Activated CD8-positive, alpha-beta memory T cell treated with anti-CD3 and anti-CD28 coated beads, Interleukin-2, amount 50 U/mL, for 24 hours (primary cell): ENCODE results near the gene FLRT1.

Experiments
- DNase-seq: peaks from one replicate; pipeline ENCODE4 v3.0.0-alpha.2; 2020; ENCODE audit errors: extremely low read depth

Gene FLRT1

DNA sequence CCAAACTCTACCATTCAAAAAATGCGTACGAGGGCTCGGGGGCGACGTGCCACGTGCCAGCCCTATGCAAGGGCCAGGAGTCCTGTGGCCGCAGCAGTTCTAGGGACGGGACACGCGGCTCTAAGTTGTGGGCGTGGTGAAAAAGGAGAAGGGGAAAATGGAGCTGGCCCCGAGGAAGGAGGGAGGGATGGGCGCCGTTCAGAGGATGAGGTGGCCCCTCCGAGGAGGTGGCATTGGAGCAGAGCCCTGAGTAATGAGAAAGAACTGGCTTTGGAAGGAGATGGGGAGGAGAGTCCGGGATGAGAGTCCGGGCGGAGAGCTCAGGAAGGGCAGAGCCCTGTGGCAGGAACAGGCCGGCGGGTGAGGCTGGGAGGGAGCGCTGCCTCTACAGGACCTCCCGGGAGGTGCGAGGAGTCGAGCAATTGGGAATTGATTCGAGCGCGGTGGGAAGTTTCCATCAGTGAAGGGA, 28.5 kb upstream of the FLRT1 start:
- no peak for DNase-seq

DNA sequence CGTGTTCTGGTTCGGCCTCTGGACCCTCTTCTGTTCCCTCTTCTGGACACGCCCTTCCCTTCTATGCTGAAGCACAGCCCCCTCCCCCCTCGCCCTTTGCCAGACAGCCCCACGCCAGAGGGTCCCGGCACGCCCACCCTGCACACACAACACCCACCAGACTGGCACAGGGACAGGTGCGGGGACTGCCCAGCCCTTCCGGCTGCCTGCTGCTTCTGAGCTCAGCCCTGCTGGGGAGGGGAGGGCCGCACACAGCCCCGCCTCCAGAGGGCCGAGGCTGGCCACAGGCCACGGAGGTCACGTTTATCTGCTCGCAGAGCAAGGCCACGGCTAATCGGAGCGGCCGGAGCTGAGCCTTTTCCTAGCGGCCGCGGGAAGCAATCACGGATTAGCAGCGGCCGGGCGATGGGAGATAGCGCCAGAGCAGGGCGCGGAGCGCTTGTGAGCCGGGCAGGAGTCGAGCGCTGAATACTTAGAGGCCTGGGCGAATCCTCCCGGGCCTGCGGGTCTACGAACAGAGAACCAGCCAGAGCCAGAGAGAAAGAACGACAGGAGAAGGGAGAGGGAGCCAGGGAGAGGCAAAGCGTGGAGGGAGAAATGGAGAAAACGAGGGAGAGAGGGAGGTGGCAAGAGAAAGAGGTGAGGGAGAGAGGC, 28.0 kb upstream of the FLRT1 start:
- DNase-seq, result no peak

DNA sequence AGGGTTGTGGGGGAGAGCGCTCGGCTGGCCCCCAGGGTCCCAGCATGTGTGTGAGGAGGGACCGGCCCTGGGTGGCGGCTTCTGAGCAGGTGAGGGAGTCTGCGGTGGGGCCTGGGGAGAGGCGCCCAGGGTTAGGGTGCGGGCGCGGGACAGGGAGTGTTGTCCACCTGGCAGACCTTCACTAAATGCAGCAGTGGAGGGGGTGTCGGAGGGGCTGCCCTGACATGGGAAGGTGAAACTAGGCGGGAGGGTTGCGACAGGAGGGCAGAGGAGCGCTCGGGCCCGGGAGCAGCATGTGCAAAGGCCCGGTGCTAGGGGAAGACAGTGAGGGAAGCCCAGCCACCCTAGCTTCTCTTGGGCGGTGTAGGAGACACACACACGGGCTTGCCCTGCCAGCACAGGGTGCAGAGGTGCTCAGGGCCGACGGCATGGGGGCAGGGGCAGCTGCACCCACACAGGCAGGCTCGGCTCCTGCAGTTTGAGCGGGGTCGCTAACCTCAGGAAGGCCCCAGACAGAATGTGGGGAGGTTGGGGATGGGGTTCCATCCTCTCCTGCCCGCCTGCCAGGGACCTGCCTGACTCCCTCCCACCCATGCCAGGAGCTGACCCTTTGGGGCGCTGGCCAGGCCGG, 27.3 kb upstream of the FLRT1 start:
- DNase-seq, result no peak

DNA sequence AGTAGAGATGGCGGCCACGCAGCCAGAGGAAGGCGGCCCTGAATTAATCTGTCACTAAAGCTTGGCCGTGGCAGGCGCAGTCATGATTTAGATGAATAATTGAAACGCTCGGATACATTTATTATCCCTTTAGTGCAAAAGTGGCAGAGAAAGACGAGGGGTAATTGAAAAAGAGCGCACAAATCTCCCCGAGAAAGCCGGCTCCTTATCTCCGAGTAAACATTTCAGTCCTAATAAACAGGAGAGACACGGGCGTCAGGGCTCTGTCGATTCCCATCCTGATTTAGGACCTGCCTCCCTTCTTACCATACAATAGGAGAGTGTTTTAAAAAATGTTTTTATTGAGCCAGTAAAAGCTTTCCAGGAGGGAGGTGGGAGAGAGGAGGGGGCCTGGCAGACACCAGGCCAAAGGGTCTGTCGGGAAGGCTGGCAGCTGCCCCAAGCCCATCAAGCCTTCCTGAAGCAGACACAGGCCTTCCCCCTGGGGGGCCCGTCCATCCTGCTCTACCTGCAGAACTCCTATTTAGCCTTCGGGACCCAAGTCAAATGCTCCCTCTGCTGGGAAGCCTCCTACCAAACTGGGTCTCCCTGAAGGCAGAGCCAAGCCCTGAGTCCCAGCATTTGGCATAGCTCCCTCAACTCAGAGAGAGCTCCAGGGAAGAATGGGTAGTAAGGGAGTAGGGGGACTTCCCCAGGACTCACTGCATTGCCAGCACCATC, 26.7 kb upstream of the FLRT1 start:
- DNase-seq, result no peak

DNA sequence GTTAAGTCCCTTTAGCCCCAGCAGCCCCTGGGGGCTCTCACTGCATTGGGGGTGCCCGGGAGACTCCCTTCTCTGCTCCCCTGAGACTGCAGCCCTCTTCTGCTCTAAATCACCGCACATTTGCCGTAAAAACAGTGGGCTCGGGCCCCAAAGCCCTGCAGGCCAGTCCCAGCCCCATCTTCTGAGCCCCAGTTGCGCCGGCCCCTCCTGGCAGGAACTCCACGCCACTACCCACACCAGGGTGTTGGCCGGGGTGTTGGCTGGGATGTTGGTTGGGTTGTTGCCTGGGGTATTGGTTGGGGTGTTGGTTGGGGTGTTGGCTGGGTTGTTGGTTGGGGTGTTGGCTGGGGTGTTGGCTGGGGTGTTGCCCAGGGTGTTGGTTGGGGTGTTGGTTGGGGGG, 26.0 kb upstream of the FLRT1 start:
- DNase-seq, result no peak

DNA sequence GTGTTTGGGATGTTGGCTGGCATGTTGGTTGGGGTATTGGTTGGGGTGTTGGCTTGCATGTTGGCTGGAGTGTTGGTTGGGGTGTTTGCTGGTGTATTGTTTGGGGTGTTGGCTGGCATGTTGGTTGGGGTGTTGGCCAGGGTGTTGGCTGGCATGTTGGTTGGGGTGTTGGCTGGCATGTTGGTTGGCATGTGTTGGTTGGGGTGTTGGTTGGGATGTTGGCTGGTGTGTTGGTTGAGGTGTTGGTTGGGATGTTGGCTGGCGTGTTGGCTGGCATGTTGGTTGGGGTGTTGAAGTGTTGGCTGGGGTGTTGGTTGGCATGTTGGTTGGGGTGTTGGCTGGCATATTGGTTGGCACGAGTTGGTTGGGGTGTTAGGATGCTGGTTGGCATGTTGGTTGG, 24.9 kb upstream of the FLRT1 start:
- DNase-seq, result no peak

DNA sequence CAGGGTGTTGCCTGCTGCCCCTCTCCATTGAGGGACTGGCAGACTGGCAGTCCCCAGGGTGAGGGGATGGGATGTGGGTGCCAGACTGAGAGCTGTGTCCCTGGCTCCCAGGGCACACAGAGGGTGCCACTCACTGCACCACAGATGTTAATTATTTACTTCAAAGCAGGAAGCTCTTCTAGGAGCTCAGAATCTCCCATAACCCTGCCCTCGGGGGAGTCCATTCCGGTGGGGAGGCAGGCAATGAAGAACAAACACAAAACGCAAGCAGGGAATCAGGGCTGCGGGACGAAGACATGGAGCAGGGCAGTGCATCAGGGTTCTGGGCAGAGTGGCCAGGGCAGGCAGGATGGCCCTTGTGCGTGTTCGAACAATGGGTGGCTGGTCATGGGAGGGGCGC, 24.4 kb upstream of the FLRT1 start:
- DNase-seq, result no peak

DNA sequence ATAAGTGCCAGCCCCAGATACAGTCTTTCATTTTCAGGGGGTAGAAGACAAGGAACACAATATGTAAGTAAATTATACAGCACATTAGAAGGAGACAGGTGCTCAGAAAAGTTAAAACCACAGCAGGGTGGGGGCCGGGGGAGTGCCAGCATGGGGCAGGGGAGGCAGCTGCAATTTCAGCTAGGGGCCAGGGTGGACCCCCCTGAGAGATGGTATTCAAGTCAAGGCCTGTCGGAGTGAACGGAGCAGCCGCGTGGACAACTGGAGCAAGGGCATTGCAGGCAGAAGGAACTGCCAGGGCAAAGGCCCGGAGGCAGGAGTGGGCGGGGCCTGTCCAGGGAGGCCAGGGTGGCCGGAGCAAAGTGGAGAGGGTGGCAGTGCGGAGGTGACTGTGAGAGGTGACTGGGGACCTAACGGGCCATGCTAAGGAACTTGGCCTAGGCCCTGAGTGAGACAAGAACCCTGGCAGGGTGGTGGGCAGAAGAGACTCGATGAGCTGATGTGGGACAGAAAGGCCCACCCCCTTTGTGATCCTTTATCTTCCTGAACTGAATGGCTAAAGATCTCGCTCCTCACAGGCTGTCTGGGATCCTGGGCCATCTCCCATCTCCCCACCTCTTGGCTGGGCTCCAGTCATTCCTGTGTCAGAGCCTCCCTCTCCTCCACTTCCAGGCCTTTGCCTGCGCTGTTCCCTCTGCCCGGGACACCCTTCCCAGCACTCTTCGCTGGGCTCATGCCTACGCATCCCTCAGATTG, 22.4 kb upstream of the FLRT1 start:
- DNase-seq, result no peak

DNA sequence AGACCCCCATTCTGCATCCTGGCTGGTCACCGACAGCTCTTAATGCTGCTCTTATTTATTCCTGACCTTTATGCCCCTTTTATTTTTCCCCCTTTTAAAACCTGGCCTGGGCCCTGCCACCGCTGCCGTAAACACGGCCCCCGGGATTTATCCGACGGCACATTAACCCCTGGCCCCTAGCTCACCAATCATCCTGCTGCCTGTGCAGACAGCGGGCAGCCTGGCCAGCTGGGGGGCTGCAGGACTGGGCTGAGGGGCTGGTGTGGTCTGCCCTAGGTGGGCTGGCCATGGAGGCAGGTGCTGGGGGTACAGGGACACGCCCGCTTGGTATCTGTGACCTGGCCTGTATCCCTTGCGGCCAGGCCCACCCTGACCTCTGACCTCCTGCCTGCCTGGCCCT, 21.4 kb upstream of the FLRT1 start:
- no peak for DNase-seq

DNA sequence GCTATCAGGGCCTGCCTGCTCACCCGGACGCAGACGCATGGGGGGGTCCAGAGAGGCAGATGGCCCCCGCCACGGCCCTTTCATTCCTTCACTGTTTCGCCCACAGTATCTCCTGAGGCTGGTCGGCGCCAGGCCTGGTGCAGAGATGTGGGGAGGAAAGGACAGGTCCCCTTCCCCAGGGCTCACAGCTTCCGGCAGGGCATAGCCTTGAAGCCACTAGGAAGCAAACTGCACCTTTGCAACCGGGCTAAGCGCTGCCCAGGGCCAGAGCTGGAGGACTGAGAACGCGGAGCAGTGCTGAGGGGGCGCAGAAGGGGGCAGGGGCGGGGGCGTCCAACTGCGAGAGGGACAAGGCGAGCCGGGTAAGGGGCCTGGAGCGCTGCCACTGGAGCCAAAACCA, 20.2 kb upstream of the FLRT1 start:
- DNase-seq, result no peak

DNA sequence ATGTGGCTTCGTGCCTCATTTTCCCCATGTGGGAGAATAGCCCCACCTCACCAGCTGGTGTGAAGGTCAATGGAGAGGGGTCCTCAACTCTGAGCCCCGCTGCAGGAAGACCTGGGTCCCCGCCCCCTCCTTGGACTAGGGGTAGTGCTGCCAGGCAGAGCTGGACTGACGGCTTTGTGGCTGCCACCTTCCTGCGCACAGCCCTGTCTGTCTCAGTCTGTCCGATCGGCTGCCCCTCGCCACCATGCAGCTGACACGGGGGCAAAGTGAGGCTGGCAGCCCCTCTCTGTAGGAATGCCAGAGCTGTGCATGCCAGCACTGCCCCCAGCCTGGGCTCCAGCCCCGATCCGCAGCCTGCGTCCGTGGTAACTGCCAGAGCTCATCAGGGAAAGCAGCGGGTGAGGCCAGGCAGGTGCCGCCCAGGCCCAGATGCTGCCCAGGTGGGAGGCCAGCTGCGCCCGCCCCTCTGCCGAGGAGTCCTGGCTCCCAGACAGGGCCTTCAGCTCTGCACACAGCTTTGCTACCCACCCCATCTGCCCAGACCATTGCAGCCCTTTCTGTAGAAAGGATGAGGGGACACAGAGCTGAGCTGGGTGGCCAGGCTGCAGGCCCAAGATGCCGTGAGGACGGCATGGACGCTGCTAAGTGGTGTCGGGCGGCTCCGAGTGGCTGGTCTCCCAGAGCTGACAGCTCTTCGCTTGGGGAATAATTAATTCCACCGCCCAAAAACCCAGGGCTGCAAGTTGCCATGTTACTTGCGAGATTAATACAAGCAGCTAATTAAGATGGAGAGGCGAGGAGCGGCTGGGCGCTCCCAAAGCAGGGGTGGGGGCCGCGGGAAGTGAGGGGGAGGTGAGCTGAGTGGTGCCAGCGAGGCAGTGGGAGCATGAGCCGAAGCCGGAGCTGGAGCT, 19.5 kb upstream of the FLRT1 start:
- no peak for DNase-seq

DNA sequence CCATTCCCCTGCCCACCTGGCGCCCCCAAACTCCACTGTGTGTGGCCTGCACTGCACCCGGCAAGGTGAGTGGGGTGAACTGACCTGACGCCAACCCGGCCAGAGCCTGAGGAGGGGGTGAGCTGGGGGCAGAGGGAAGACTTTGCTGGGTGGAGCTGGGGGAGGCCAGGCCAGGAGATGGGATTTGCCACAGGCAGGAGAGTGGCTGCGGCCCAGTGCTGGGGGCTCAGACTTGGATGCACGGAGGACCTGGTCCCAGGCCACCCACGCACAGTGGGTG, 17.8 kb upstream of the FLRT1 start:
- no peak for DNase-seq

DNA sequence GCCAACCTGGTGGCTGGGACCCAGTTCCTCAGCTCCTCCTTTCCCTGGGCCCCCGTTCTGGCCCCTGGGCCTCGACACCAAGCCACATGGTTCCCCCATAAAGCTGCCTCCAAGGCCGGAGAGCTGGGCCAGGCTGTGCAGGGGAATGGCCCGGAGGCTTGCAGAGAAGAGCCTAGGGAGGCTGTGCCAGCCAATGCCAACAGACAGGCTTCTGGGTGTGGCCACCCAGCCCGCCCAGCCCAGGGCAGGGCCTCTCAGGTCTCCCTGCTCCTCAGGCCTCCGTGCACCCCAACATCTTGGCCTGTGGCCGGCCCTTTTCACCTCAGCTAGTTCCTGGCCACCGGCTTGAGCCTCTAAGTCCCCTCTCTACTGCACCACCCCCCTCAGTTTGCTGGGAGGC, 17.4 kb upstream of the FLRT1 start:
- no peak for DNase-seq

DNA sequence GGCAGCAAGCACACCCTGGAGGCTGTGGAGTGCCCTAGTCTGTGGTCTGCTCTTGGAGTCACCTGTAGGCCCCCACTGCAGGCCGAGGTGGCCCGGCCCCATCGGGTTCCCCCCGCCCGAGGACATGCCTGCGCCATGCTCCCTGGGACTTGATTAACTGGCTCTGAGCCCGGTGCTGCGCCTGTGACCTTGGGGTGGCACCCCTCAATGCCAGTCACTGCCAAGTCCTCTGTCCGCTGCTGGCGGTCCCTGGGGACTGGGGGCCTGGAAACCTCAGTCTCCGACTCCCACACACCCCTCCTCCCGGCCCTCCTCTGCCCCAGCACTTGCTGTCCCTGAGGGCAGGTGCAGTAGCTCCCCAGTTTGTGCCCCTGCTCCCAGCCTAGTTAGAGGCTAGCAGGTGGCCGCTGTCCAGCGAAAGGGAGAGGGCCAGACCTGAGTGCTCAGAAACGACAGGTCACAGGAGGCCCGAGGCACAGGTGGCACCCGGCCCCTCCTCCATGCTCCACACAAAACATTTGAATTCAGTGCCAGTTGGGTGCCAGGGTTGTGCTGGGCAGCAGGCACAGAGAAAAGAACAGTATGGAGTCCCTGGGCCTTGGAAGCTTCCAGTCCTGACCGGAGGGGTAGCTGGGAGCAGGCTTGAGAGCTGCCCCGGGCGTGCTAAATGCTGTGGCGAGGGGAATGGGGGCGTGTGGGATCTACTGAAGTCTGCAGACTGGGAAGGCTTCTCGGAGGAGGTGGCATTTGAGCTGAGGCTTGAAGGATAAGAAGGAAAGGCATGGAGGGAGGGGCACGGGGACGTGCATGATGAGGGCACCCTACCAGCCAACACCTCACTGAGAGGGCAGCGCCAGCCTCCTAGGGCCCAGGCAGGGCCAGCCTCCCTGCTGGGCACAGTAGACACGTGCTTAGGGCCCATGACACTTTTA, 16.4 kb upstream of the FLRT1 start:
- DNase-seq, result no peak

DNA sequence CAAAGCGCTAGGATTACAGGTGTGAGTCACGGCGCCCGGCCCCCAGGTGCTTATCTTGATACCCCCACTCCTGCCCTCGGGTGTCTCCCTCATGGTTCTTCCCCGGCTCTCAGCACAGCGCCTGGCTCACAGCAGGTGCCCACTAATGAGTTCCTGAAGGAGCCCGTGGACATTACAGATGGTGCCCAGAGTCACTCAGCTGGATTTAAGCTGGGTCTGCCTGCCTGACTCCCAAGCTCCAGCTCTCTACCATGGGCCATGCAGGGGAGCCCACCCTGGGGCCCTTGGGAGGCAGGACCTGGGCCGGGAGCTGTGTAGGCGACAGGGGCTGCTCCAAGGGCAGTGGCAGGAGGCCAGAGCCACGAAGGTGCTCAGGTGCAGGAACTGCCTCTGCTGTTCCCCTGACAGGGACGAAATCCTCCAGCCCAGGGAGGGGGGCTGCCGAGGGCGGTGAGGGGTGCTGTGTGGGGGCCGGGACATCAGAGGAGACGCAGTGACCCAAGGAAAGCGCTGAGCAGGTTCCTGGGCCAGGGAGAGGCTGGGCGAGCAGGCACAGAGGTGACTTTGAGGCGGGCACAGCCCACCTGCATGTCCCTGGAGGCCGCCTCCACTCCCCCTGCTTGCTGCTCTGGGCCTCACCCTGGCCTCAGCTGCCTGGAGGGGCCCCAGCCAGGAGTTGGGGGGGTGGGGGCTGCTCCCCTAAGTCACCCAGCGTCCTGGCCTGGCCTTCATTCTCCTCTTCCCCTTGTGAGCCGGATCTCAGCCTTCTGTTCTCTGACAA, 14.6 kb upstream of the FLRT1 start:
- DNase-seq, result no peak

DNA sequence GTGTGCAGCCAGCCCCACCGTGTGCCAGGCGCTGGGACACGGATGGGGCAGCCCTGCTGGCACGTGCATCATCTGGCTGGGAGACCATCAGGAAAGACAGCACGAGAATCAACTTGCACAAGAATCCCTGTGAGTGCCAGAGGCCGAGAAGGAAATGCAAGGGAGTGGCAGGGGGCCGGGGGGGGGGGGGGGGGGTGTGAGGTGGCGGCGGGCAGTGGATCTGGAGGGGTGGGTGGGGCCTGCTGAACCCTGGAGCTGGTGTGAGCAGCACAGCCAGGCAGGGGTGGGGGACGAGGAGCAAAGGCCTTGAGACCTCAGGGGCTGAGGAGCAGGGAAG, 14.0 kb upstream of the FLRT1 start:
- no peak for DNase-seq

DNA sequence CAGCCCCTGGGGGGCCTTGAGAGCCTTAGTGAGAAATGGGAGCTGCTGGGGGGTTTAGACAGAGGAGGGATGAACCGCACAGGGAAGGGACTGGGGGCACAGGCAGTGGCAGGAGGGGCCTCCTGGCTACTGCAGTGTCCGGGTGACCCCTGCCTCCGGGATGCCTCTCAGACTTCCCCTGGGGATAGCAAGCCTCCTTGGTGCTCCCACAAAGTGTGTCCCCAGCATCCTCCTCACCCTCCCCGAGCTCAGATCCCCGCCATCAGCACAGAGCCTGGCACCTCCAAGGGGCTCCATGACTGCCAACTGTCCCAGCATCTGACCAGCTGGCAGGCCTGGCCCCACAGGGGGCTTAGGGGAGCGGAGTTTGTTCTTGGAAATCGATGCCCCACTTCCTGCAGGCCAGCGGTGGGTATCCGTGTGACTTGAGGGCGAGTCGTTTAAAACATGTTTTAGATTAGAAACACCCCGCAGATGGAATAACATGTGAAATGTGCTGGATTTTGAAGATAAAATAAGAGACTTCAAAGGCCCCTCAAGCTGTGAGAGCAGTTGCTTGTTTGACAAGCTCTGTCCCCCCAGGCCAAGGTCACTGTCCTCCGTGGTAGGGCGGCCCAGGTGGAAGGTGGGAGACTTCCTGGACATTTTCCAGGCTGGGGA, 13.5 kb upstream of the FLRT1 start:
- no peak for DNase-seq

DNA sequence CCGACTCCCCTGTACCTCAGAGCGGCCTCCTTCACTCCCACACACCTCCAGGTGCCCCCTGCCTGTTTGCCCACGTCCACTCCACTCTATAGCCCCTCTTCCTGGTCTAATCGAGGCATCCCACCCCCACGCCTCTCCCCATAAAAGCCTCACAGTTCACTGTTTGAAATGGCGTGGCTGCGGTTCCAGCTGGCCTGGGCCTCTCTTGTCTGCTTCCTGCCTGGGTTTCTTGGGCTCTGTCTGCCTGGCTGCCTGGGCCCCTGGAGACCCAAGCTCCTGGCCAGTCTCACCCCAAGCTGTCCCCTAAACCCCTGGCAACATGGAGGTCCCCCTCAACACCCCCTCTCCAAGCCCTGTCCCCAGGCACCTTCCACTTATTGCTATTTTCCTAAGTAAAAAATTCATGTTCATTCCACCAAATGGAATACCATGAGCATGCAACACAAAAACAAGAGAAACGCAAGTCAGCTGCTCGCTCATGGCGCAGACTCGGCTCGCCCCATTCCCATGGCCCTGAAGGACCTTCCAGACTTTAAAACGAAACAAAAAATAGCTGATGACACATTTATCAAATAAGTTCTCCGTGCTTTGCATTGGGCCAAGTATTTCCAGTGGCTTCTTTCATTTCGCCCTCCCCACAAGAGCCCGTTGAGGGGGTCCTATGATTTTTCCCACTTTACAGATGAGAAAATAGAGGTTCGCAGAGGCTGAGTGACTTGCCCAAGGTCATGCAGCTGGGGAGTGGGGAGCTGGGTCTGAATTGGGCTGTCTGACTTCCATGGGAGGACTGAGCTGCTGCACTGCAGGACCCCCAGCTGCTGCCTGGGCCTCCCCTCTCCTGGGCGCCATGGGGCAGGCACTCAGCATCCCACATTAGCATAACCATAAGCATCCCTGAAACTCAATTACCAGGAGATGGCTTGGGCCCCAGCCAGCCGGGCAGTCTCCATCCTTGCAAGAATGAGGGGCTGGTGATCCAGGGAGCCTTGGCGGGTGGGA, 11.7 kb upstream of the FLRT1 start:
- DNase-seq, result no peak
